ENCODE data around the gene FXYD2. TPM values are rescaled to one million over a fixed set of nuclear protein-coding genes. Genes with fewer than 3 reads are reported as not detected.
A peak's percentile ranks its signal among the peaks of the same experiment; 100 is the strongest.

FXYD2 gene
- total and polyA plus RNA-seq, 2 of the 13 experiments (the other 11 are each of a cell fraction or from before 2014, with no cell fraction given), result 45.9 to 106 TPM

DNA sequence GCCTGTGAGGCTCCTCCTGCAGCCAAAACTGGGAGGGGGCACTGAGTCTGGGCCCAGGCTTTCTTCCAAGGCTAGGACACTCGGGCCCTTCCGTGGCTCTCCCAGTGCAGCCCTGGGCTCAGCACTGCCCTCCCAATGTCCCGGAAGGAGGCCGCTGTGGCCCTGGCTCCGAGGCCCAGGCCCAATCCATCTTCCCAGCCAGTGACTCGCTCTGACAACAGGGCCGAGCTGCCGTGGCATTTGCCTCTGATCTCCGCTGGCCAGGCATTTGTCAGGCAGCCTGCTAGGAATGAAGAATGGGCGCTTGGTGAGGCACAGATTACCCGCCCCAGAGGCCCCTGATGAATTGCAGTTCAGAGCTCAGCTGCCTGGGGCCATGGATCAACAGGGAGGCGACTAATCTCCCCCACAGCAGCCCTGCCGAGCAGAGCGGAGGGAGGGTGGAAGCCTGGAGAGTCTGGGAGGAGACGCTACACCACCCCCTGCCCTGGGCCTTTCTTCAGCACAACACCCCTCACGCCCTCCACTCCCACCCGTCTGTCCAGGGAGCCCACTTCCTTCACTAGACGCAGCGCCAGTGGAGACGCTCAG, 8.3 kb downstream of the FXYD2 start (continued):
- TF ChIP-seq FOSL2 (CRISPR knock-in tag; IDR thresholded peaks at IDR 0.05) (peak; percentile 6; the same call in 1 of the 2 replicates), ZNF878 (CRISPR knock-in tag; IDR thresholded peaks at IDR 0.05) (no peak), HNF4G (IDR thresholded peaks at IDR 0.05; ENCODE audit: borderline replicate concordance, low read depth, low read length) (no peak), HNF4G (CRISPR knock-in tag; IDR thresholded peaks at IDR 0.05; ENCODE audit: borderline replicate concordance, low read depth) (no peak), ZNF563 (CRISPR knock-in tag; IDR thresholded peaks at IDR 0.05) (no peak), PTBP1 (IDR thresholded peaks at IDR 0.05; ENCODE audit: low read depth, low read length, poor library complexity, severe bottlenecking) (no peak), ZNF451 (CRISPR knock-in tag; IDR thresholded peaks at IDR 0.05) (no peak), ZNF326 (CRISPR knock-in tag; IDR thresholded peaks at IDR 0.05; ENCODE audit: borderline replicate concordance) (no peak), BRD4 (CRISPR knock-in tag; IDR thresholded peaks at IDR 0.05) (0 out of 2 replicates have a peak, but pooled peaks have one; percentile 37), ZZZ3 (CRISPR knock-in tag; IDR thresholded peaks at IDR 0.05; ENCODE audit: borderline replicate concordance) (no peak), ZNF446 (CRISPR knock-in tag; IDR thresholded peaks at IDR 0.05) (no peak), ZBTB3 (CRISPR knock-in tag; IDR thresholded peaks at IDR 0.05; ENCODE audit: borderline replicate concordance, low read depth) (no peak), ZNF367 (CRISPR knock-in tag; IDR thresholded peaks at IDR 0.05; ENCODE audit: borderline replicate concordance) (no peak), ZNF703 (CRISPR knock-in tag; IDR thresholded peaks at IDR 0.05; ENCODE audit: borderline replicate concordance) (no peak), PITX1 (CRISPR knock-in tag; IDR thresholded peaks at IDR 0.05) (peak; percentile 64), AGO1 (IDR thresholded peaks at IDR 0.05; ENCODE audit: low read depth, low read length, poor library complexity, severe bottlenecking) (peak; percentile 94)
- TF ChIP-seq, protein P1, sequence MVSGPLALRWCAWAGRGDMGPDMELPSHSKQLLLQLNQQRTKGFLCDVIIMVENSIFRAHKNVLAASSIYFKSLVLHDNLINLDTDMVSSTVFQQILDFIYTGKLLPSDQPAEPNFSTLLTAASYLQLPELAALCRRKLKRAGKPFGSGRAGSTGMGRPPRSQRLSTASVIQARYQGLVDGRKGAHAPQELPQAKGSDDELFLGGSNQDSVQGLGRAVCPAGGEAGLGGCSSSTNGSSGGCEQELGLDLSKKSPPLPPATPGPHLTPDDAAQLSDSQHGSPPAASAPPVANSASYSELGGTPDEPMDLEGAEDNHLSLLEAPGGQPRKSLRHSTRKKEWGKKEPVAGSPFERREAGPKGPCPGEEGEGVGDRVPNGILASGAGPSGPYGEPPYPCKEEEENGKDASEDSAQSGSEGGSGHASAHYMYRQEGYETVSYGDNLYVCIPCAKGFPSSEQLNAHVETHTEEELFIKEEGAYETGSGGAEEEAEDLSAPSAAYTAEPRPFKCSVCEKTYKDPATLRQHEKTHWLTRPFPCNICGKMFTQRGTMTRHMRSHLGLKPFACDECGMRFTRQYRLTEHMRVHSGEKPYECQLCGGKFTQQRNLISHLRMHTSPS (CRISPR knock-in tag; IDR thresholded peaks at IDR 0.05; ENCODE audit: low read depth), result no peak
- TF ChIP-seq, protein P2, sequence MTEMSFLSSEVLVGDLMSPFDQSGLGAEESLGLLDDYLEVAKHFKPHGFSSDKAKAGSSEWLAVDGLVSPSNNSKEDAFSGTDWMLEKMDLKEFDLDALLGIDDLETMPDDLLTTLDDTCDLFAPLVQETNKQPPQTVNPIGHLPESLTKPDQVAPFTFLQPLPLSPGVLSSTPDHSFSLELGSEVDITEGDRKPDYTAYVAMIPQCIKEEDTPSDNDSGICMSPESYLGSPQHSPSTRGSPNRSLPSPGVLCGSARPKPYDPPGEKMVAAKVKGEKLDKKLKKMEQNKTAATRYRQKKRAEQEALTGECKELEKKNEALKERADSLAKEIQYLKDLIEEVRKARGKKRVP (CRISPR knock-in tag; IDR thresholded peaks at IDR 0.05), result no peak
- TF ChIP-seq, protein P3, sequence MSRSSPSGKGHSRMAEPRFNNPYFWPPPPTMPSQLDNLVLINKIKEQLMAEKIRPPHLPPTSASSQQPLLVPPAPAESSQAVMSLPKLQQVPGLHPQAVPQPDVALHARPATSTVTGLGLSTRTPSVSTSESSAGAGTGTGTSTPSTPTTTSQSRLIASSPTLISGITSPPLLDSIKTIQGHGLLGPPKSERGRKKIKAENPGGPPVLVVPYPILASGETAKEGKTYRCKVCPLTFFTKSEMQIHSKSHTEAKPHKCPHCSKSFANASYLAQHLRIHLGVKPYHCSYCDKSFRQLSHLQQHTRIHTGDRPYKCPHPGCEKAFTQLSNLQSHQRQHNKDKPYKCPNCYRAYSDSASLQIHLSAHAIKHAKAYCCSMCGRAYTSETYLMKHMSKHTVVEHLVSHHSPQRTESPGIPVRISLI (CRISPR knock-in tag; IDR thresholded peaks at IDR 0.05; ENCODE audit: borderline replicate concordance), result no peak
- TF ChIP-seq, protein P4, sequence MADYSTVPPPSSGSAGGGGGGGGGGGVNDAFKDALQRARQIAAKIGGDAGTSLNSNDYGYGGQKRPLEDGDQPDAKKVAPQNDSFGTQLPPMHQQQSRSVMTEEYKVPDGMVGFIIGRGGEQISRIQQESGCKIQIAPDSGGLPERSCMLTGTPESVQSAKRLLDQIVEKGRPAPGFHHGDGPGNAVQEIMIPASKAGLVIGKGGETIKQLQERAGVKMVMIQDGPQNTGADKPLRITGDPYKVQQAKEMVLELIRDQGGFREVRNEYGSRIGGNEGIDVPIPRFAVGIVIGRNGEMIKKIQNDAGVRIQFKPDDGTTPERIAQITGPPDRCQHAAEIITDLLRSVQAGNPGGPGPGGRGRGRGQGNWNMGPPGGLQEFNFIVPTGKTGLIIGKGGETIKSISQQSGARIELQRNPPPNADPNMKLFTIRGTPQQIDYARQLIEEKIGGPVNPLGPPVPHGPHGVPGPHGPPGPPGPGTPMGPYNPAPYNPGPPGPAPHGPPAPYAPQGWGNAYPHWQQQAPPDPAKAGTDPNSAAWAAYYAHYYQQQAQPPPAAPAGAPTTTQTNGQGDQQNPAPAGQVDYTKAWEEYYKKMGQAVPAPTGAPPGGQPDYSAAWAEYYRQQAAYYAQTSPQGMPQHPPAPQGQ (CRISPR knock-in tag; IDR thresholded peaks at IDR 0.05; ENCODE audit: borderline replicate concordance), result no peak
- TF ChIP-seq, protein P5, sequence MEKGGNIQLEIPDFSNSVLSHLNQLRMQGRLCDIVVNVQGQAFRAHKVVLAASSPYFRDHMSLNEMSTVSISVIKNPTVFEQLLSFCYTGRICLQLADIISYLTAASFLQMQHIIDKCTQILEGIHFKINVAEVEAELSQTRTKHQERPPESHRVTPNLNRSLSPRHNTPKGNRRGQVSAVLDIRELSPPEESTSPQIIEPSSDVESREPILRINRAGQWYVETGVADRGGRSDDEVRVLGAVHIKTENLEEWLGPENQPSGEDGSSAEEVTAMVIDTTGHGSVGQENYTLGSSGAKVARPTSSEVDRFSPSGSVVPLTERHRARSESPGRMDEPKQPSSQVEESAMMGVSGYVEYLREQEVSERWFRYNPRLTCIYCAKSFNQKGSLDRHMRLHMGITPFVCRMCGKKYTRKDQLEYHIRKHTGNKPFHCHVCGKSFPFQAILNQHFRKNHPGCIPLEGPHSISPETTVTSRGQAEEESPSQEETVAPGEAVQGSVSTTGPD (CRISPR knock-in tag; IDR thresholded peaks at IDR 0.05), result no peak
- TF ChIP-seq, protein P6, sequence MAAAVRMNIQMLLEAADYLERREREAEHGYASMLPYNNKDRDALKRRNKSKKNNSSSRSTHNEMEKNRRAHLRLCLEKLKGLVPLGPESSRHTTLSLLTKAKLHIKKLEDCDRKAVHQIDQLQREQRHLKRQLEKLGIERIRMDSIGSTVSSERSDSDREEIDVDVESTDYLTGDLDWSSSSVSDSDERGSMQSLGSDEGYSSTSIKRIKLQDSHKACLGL (CRISPR knock-in tag; IDR thresholded peaks at IDR 0.05), result no peak

Measured in HepG2 (cell line).